HG03342 (cell line): ENCODE data around the gene TSPAN13.
"Not testable (repeated sequence)": the region's sequence is repeated elsewhere in the genome, so short reads cannot be mapped to it uniquely, and the experiment has no call there.

Experiments used
- ATAC-seq: cut with Tn5 transposase; IDR thresholded peaks from one replicate; pipeline ENCODE4 v1.9.1; 2021; ENCODE audit warnings: mild to moderate bottlenecking, moderate library complexity; ENCODE audit not compliant: unreplicated experiment

TSPAN13 gene

GRCh38 chr7:16740623-16740953 is 13.0 kb upstream of the TSPAN13 start:
- no peak for ATAC-seq

GRCh38 chr7:16740996-16741395 is 12.6 kb upstream of the TSPAN13 start:
- no peak for ATAC-seq

GRCh38 chr7:16741676-16742075 is 11.9 kb upstream of the TSPAN13 start:
- ATAC-seq: no peak

GRCh38 chr7:16742547-16742946 is 11.0 kb upstream of the TSPAN13 start:
- no peak for ATAC-seq

GRCh38 chr7:16743236-16743635 is 10.3 kb upstream of the TSPAN13 start:
- no peak for ATAC-seq

GRCh38 chr7:16744518-16745250 is 8.9 kb upstream of the TSPAN13 start:
- ATAC-seq: no peak

- ATAC-seq: no peak
Measured at GRCh38 chr7:16745645-16746044, 7.9 kb upstream of the TSPAN13 start.

- ATAC-seq: no peak
Measured at GRCh38 chr7:16747102-16747501, 6.5 kb upstream of the TSPAN13 start.

- no peak for ATAC-seq
Measured at GRCh38 chr7:16753932-16754855, 639 bp downstream of the TSPAN13 start.

- no peak for ATAC-seq
Measured at GRCh38 chr7:16754856-16755317, 1.3 kb downstream of the TSPAN13 start.

GRCh38 chr7:16755397-16755796 is 1.8 kb downstream of the TSPAN13 start:
- no peak for ATAC-seq

GRCh38 chr7:16758036-16758435 is 4.5 kb downstream of the TSPAN13 start:
- no peak for ATAC-seq

GRCh38 chr7:16758631-16759611 is 5.4 kb downstream of the TSPAN13 start:
- no peak for ATAC-seq

GRCh38 chr7:16759840-16760239 is 6.3 kb downstream of the TSPAN13 start:
- no peak for ATAC-seq

- no peak for ATAC-seq
Measured at GRCh38 chr7:16762177-16762576, 8.6 kb downstream of the TSPAN13 start.

GRCh38 chr7:16764942-16765341 is 11.4 kb downstream of the TSPAN13 start:
- no peak for ATAC-seq

GRCh38 chr7:16765436-16765859 is 11.9 kb downstream of the TSPAN13 start:
- no peak for ATAC-seq

- ATAC-seq: not testable (repeated sequence)
Measured at GRCh38 chr7:16769994-16770393, 16.4 kb downstream of the TSPAN13 start.

GRCh38 chr7:16770657-16771329 is 17.2 kb downstream of the TSPAN13 start:
- no peak for ATAC-seq

GRCh38 chr7:16773326-16773725 is 19.8 kb downstream of the TSPAN13 start:
- no peak for ATAC-seq
